KMS-11 (cell line): Measurements from ENCODE around the gene TENM4.

Experiments used
- H2AFZ ChIP-seq: fragments of 200-600 bp; sonication (generic); 2 replicates; pipeline ENCODE4 v1.6.1; 2016; ENCODE audit warnings: antibody characterized with exemption, mixed run types, low read depth
- H3K27ac ChIP-seq: fragments of 200-600 bp; sonication (generic); 2 replicates; pipeline ENCODE4 v1.6.1; 2016; ENCODE audit warnings: mild to moderate bottlenecking, mixed run types
- H3K27me3 ChIP-seq: fragments of 200-600 bp; sonication (generic); 2 replicates; pipeline ENCODE4 v1.6.1; 2017; ENCODE audit warnings: mild to moderate bottlenecking, low read depth, mixed run types, moderate library complexity; ENCODE audit not compliant: insufficient read depth
- H3K36me3 ChIP-seq: fragments of 200-600 bp; sonication (generic); 2 replicates; pipeline ENCODE4 v1.6.1; 2017; ENCODE audit warnings: mild to moderate bottlenecking, mixed run types; ENCODE audit not compliant: insufficient read depth
- H3K4me1 ChIP-seq: fragments of 200-600 bp; sonication (generic); 2 replicates; pipeline ENCODE4 v1.6.1; 2016; ENCODE audit warnings: mild to moderate bottlenecking, low read depth, mixed run types; ENCODE audit not compliant: poor library complexity, severe bottlenecking
- H3K4me2 ChIP-seq: fragments of 200-600 bp; sonication (generic); 2 replicates; pipeline ENCODE4 v1.7.0; 2016; ENCODE audit warnings: mild to moderate bottlenecking, mixed run types
- H3K4me3 ChIP-seq: fragments of 200-600 bp; sonication (generic); IDR thresholded peaks from 2 replicates; pipeline ENCODE4 v1.6.1; 2017; ENCODE audit warnings: low read depth, low read length, mixed read lengths; ENCODE audit not compliant: insufficient read depth
- H3K79me2 ChIP-seq: fragments of 200-600 bp; sonication (generic); 2 replicates; pipeline ENCODE4 v1.6.1; 2016; ENCODE audit warnings: low read depth, mixed run types; ENCODE audit not compliant: insufficient read depth
- H3K9ac ChIP-seq: fragments of 200-600 bp; sonication (generic); 2 replicates; pipeline ENCODE4 v1.6.1; 2016; ENCODE audit warnings: mild to moderate bottlenecking, mixed run types
- H4K20me1 ChIP-seq: fragments of 200-600 bp; sonication (generic); 2 replicates; pipeline ENCODE4 v1.6.1; 2016; ENCODE audit warnings: mild to moderate bottlenecking, mixed run types; ENCODE audit not compliant: insufficient read depth
- CTCF ChIP-seq: fragments of 200-600 bp; sonication (generic); conservative IDR thresholded peaks from 2 replicates; pipeline ENCODE4 v1.6.1; 2017; ENCODE audit warnings: low read depth, mild to moderate bottlenecking, antibody characterized with exemption, low read length, moderate library complexity, mixed read lengths

The TENM4 gene

GRCh38 chr11:79314906-79315689 is 125.7 kb downstream of the TENM4 start:
- H3K27ac ChIP-seq = no peak overlapping the region
- H3K4me2 ChIP-seq = no peak overlapping the region
- no peak overlapping the region for H3K4me3 ChIP-seq
- no peaks in the 10 kb centered on the region for H4K20me1 ChIP-seq
- H2AFZ ChIP-seq = no peak overlapping the region
- no peaks in the 10 kb centered on the region for H3K27me3 ChIP-seq
- H3K79me2 ChIP-seq = no peaks in the 10 kb centered on the region
- no peaks in the 10 kb centered on the region for H3K36me3 ChIP-seq
- H3K4me1 ChIP-seq = no peaks in the 10 kb centered on the region
- no peak for TF ChIP-seq CTCF
- no peak overlapping the region for H3K9ac ChIP-seq

GRCh38 chr11:79313530-79313913 is 127.3 kb downstream of the TENM4 start:
- Histone ChIP-seq H3K27me3 (no peaks in the 10 kb centered on the region), H3K4me3 (no peak overlapping the region), H3K4me1 (no peaks in the 10 kb centered on the region), H3K27ac (no peak overlapping the region), H3K9ac (no peak overlapping the region), H3K4me2 (no peak overlapping the region), H3K36me3 (no peaks in the 10 kb centered on the region), H4K20me1 (no peaks in the 10 kb centered on the region), H3K79me2 (no peaks in the 10 kb centered on the region), H2AFZ (no peak overlapping the region)
- no peak for TF ChIP-seq CTCF

GRCh38 chr11:79312617-79313529 is 128.0 kb downstream of the TENM4 start:
- Histone ChIP-seq H3K4me1 (no peaks in the 10 kb centered on the region), H3K4me2 (no peak overlapping the region)

GRCh38 chr11:79311461-79311860 is 129.4 kb downstream of the TENM4 start:
- H3K4me3 ChIP-seq = no peak overlapping the region

More at GRCh38 chr11:79312617-79313529, 128.0 kb downstream of the TENM4 start:
- Histone ChIP-seq H3K79me2 (no peaks in the 10 kb centered on the region), H3K36me3 (no peaks in the 10 kb centered on the region), H4K20me1 (no peaks in the 10 kb centered on the region), H3K4me3 (no peak overlapping the region), H3K9ac (no peak overlapping the region), H3K27me3 (no peaks in the 10 kb centered on the region), H3K27ac (no peak overlapping the region), H2AFZ (no peak overlapping the region)
- no peak for TF ChIP-seq CTCF

More at GRCh38 chr11:79311461-79311860, 129.4 kb downstream of the TENM4 start:
- no peak overlapping the region for H3K9ac ChIP-seq
- H3K79me2 ChIP-seq = no peaks in the 10 kb centered on the region
- H3K27ac ChIP-seq = no peak overlapping the region
- H3K4me2 ChIP-seq = no peak overlapping the region
- no peaks in the 10 kb centered on the region for H3K27me3 ChIP-seq
- no peak overlapping the region for H2AFZ ChIP-seq
- no peak for TF ChIP-seq CTCF
- H3K4me1 ChIP-seq = no peaks in the 10 kb centered on the region
- no peaks in the 10 kb centered on the region for H4K20me1 ChIP-seq
- no peaks in the 10 kb centered on the region for H3K36me3 ChIP-seq
